GM21515 (cell line): Measurements from ENCODE around the gene ACSL5.
"Not testable (repeated sequence)": the region's sequence is repeated elsewhere in the genome, so short reads cannot be mapped to it uniquely, and the experiment has no call there.

Source experiments
- ATAC-seq: cut with Tn5 transposase; IDR thresholded peaks from one replicate; pipeline ENCODE4 v1.9.1; 2021; ENCODE audit not compliant: unreplicated experiment

Gene ACSL5

GRCh38 chr10:112349521-112350085 lies 24.3 kb upstream of the ACSL5 start:
- no peak for ATAC-seq

GRCh38 chr10:112351146-112351545 lies 22.8 kb upstream of the ACSL5 start:
- no peak for ATAC-seq

- ATAC-seq, result no peak
Measured at GRCh38 chr10:112352044-112352443, 21.9 kb upstream of the ACSL5 start.

- no peak for ATAC-seq
Measured at GRCh38 chr10:112353046-112353445, 20.9 kb upstream of the ACSL5 start.

- no peak for ATAC-seq
Measured at GRCh38 chr10:112356686-112357085, 17.2 kb upstream of the ACSL5 start.

- no peak for ATAC-seq
Measured at GRCh38 chr10:112359606-112360307, 14.2 kb upstream of the ACSL5 start.

GRCh38 chr10:112360308-112361270 lies 13.3 kb upstream of the ACSL5 start:
- ATAC-seq, result no peak

GRCh38 chr10:112361951-112362751 lies 11.8 kb upstream of the ACSL5 start:
- no peak for ATAC-seq

- ATAC-seq, result no peak
Measured at GRCh38 chr10:112362833-112363232, 11.1 kb upstream of the ACSL5 start.

GRCh38 chr10:112363696-112364688 lies 9.9 kb upstream of the ACSL5 start:
- no peak for ATAC-seq

- ATAC-seq, result no peak
Measured at GRCh38 chr10:112365014-112365432, 8.9 kb upstream of the ACSL5 start.

- no peak for ATAC-seq
Measured at GRCh38 chr10:112365451-112365850, 8.5 kb upstream of the ACSL5 start.

GRCh38 chr10:112366992-112367391 lies 6.9 kb upstream of the ACSL5 start:
- ATAC-seq, result no peak

- ATAC-seq, result no peak
Measured at GRCh38 chr10:112367516-112367915, 6.4 kb upstream of the ACSL5 start.

GRCh38 chr10:112369495-112370423 lies 4.2 kb upstream of the ACSL5 start:
- peak; percentile 94 for ATAC-seq

- ATAC-seq, result no peak
Measured at GRCh38 chr10:112370424-112370819, 3.5 kb upstream of the ACSL5 start.

GRCh38 chr10:112371326-112371725 lies 2.6 kb upstream of the ACSL5 start:
- not testable (repeated sequence) for ATAC-seq

- ATAC-seq, result not testable (repeated sequence)
Measured at GRCh38 chr10:112372182-112372810, 1.6 kb upstream of the ACSL5 start.
